ENCODE results near the gene ALAD. TPM values are rescaled to one million over a fixed set of nuclear protein-coding genes. Genes with fewer than 3 reads are reported as not detected.
"Not testable (repeated sequence)": the region's sequence is repeated elsewhere in the genome, so short reads cannot be mapped to it uniquely, and the experiment has no call there.

Gene ALAD
- total RNA-seq, 4 donors from 2014 or later: 1.5 to 26.6 (median 16.1) TPM

DNA sequence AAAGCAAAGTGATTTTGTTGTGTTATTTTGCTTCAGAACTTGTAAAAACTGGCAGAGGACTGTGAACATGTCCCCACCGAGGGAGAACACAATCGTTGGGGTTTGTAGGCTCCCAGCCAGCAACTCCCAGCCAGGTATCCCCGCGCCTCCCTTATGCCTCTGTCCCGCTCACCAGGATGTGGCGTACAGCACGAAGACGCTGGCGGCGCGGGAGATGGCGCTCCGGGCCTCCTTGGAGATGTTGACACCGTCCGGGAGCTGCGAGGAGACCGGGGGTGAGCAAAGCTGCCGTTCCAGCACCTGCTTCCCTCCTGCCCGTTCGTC, 8.8 kb upstream of the ALAD start:
- no peaks in the 10 kb centered on the region for H3K9me3 ChIP-seq
- no peaks in the 10 kb centered on the region for H3K27me3 ChIP-seq
- peak overlapping the region; percentile 96 to 97 for H3K27ac ChIP-seq
- H3K4me1 ChIP-seq: no peaks in the 10 kb centered on the region
- H3K4me3 ChIP-seq: peak overlapping the region; percentile 75 to 94
- no peak for DNase-seq
- TF ChIP-seq POLR2A (IDR thresholded peaks at IDR 0.05): no peak
- TF ChIP-seq, protein P1, sequence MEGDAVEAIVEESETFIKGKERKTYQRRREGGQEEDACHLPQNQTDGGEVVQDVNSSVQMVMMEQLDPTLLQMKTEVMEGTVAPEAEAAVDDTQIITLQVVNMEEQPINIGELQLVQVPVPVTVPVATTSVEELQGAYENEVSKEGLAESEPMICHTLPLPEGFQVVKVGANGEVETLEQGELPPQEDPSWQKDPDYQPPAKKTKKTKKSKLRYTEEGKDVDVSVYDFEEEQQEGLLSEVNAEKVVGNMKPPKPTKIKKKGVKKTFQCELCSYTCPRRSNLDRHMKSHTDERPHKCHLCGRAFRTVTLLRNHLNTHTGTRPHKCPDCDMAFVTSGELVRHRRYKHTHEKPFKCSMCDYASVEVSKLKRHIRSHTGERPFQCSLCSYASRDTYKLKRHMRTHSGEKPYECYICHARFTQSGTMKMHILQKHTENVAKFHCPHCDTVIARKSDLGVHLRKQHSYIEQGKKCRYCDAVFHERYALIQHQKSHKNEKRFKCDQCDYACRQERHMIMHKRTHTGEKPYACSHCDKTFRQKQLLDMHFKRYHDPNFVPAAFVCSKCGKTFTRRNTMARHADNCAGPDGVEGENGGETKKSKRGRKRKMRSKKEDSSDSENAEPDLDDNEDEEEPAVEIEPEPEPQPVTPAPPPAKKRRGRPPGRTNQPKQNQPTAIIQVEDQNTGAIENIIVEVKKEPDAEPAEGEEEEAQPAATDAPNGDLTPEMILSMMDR (IDR thresholded peaks at IDR 0.05): no peak
- H3K36me3 ChIP-seq: no peaks in the 10 kb centered on the region
- intact Hi-C loops (cut with DNase I; ENCODE audit: low total_unique reads): loop anchor here (10.0 kb wide), 1 partner anchor 135 kb away; the partner anchor contains the start of genes CDC26 and PRPF4

DNA sequence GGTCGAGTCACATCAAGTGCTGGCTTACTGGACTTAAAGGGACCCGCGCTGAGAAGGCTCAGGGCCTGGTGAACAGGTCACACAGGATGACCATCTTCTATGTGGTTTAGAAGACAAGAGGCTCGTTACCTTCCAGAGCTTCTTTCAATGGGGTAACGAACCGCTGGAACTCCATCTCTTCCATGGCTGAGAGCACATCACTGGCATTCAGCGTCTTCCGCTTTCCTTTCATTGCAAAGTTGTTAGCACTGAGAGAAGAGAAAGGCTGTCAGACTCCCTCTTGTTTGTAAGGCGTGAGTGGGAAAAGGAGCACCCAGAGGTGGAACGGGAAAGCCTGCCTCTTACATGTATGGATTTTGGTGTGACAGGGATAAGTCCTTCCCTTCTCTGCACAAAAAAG, 8.4 kb upstream of the ALAD start:
- H3K27me3 ChIP-seq: no peaks in the 10 kb centered on the region
- no peak for DNase-seq
- peak overlapping the region; percentile 96 to 97 for H3K27ac ChIP-seq
- no peaks in the 10 kb centered on the region for H3K9me3 ChIP-seq
- peak overlapping the region; percentile 75 to 94 for H3K4me3 ChIP-seq
- intact Hi-C loops (cut with DNase I; ENCODE audit: low total_unique reads): loop anchor here (10.0 kb wide), 1 partner anchor 135 kb away; the partner anchor contains the start of genes CDC26 and PRPF4
- H3K36me3 ChIP-seq: no peaks in the 10 kb centered on the region
- no peak for TF ChIP-seq POLR2A (IDR thresholded peaks at IDR 0.05)
- no peaks in the 10 kb centered on the region for H3K4me1 ChIP-seq

DNA sequence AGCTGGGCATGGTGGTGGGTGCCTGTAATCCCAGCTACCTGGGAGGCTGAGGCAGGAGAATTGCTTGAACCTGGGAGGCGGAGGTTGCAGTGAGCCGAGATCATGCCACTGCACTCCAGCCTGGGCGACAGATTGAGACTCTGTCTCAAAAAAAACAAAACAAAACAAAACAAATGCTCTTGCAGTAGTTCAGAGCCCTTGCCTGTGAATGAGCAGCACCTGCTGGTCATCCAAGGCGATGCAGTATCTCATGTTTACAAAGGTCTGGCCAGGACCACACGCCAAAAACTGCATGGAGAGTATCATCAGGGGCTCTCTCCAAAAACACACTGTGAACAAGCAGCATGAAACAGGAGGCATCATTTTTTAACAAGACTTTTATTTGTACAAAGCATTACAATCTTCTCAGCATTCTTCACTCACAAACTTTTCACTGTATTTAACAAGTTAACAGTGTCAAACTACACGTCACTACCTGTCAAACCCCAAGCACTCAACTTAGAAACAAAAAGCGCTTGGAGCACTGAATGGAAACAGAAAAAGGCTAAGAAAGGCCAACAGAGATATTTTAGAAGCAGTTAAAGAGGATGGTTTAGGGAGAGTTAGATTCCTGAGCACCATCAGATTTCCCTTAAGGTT, 5.9 kb upstream of the ALAD start:
- peak overlapping the region in 1 of 2 donors; percentile 40 for H3K27ac ChIP-seq
- H3K9me3 ChIP-seq, H3K27me3 ChIP-seq, H3K36me3 ChIP-seq, H3K4me1 ChIP-seq, H3K4me3 ChIP-seq: not testable (repeated sequence)
- DNase-seq: peak; percentile 53 to 56
- intact Hi-C loops (cut with DNase I; ENCODE audit: low total_unique reads): loop anchor here (10.0 kb wide), 1 partner anchor 132 kb away; the partner anchor contains the start of genes CDC26 and PRPF4
- TF ChIP-seq, protein P1 (IDR thresholded peaks at IDR 0.05): peak; percentile 46 to 69 (median 62)

DNA sequence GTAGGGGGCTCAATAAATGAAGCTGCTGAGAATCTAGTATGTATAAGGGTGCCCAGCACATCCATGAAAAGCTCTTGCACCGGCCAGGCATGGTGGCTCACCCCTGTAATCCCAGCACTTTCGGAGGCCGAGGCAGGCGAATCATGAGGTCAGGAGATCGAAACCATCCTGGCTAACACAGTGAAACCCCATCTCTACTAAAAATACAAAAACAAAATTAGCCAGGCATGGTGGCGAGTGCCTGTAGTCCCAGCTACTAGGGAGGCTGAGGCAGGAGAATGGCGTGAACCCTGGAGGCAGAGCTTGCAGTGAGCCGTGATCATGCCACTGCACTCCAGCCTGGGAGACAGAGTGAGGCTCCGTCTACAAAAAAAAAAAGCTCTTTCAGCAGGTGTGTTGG, 5.3 kb upstream of the ALAD start:
- intact Hi-C loops (cut with DNase I; ENCODE audit: low total_unique reads): loop anchor here (10.0 kb wide), 1 partner anchor 132 kb away; the partner anchor contains the start of genes CDC26 and PRPF4
- not testable (repeated sequence) for H3K27me3 ChIP-seq, H3K4me1 ChIP-seq, DNase-seq, H3K36me3 ChIP-seq, H3K4me3 ChIP-seq, H3K9me3 ChIP-seq
- peak overlapping the region in 1 of 2 donors; percentile 40 for H3K27ac ChIP-seq

DNA sequence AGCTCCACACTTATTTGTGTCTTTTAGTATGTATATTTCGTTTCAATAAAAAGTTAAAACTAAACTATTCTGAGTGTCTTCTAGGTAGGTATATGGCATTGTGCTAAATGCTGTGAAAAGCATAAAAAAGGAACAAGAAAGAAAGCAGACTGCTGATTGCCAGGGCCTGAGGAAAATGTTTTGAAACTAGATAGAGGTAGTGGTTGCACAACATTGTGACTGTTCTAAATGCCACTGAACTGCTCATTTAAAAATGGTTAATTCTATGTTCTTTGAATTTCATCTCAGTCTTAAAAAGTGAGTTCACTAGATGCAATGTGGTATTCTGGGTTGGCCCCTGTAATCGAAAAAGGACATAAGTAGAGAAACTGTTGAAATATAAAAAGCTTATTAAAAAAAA, 2.6 kb upstream of the ALAD start:
- no peak for DNase-seq
- no peak overlapping the region for H3K27ac ChIP-seq
- TF ChIP-seq POLR2A (IDR thresholded peaks at IDR 0.05): no peak
- TF ChIP-seq, protein P1 (IDR thresholded peaks at IDR 0.05): no peak
- H3K27me3 ChIP-seq: no peaks in the 10 kb centered on the region
- no peaks in the 10 kb centered on the region for H3K36me3 ChIP-seq
- no peak overlapping the region for H3K4me3 ChIP-seq
- intact Hi-C loops (cut with DNase I; ENCODE audit: low total_unique reads): loop anchor here (10.0 kb wide), 1 partner anchor 129 kb away; the partner anchor contains the start of genes CDC26 and PRPF4
- H3K4me1 ChIP-seq: peaks cover 5 to 6% of the 10 kb centered on the region in 2 donors
- no peaks in the 10 kb centered on the region for H3K9me3 ChIP-seq

DNA sequence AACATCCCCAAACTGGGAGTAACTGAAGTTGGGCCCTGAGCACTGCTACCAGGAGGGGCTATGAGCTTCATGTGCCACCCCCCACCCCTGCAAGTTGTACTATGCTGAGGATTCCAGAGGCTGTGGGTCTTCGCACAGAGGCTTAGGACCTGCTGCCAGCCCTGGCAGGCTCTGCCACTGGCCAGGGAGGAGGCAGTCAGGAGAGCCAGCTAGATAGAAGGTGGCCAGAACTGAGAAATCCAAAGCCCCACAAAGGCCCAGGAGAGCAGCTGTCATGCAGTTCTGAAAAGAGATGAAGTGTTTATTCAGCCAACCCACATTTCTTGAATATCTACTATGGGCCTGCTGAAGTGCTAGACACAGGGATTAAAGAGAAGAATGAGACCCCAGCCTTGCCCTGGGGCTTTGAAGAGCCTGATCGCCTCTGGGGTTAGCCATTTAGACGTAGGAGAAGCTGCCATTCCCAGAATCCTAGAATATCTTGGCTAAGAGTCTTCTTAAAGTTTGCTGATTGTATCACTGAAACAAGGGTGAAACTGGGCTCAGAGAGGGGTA, 1.4 kb downstream of the ALAD start:
- no peaks in the 10 kb centered on the region for H3K27me3 ChIP-seq
- H3K36me3 ChIP-seq: no peaks in the 10 kb centered on the region
- DNase-seq: no peak
- intact Hi-C loops (cut with DNase I; ENCODE audit: low total_unique reads): loop anchor here (10.0 kb wide), 2 partner anchors 65 to 125 kb away; partner anchors contain the start of genes CDC26 and PRPF4
- no peaks in the 10 kb centered on the region for H3K9me3 ChIP-seq
- no peak overlapping the region for H3K27ac ChIP-seq
- H3K4me3 ChIP-seq: no peak overlapping the region
- peaks cover 5 to 6% of the 10 kb centered on the region in 2 donors for H3K4me1 ChIP-seq
- TF ChIP-seq POLR2A (IDR thresholded peaks at IDR 0.05): no peak
- TF ChIP-seq, protein P1 (IDR thresholded peaks at IDR 0.05): no peak
